Retinal pigment epithelial cell (primary cell): ENCODE results near the gene ZP1.

Experiments
- DNase-seq: peaks from one replicate; pipeline ENCODE4 v3.0.0-alpha.2; 2010; ENCODE audit warnings: low read depth
- H3K4me3 ChIP-seq: 2 replicates; pipeline ENCODE4 v1.5.1; 2011; ENCODE audit warnings: mild to moderate bottlenecking, low read length, control low read depth, moderate library complexity
- CTCF ChIP-seq: conservative IDR thresholded peaks from 2 replicates; pipeline ENCODE4 v1.5.1; 2011; ENCODE audit warnings: low read depth, low read length, control low read depth, inconsistent platforms

Gene ZP1

GRCh38 chr11:60845338-60845737 lies 22.0 kb upstream of the ZP1 start:
- DNase-seq = no peak
- H3K4me3 ChIP-seq = no peak overlapping the region
- no peak for TF ChIP-seq CTCF

GRCh38 chr11:60847281-60847680 lies 20.1 kb upstream of the ZP1 start:
- no peak for TF ChIP-seq CTCF
- DNase-seq = no peak
- H3K4me3 ChIP-seq = no peak overlapping the region

GRCh38 chr11:60847896-60848295 lies 19.4 kb upstream of the ZP1 start:
- no peak for TF ChIP-seq CTCF
- no peak overlapping the region for H3K4me3 ChIP-seq
- no peak for DNase-seq

- no peak for DNase-seq
- no peak for TF ChIP-seq CTCF
- no peak overlapping the region for H3K4me3 ChIP-seq
These were observed 18.6 kb upstream of the ZP1 start for GRCh38 chr11:60848714-60849151.

GRCh38 chr11:60849641-60850520 lies 17.5 kb upstream of the ZP1 start:
- no peak for DNase-seq
- TF ChIP-seq CTCF = no peak
- no peak overlapping the region for H3K4me3 ChIP-seq

- no peak overlapping the region for H3K4me3 ChIP-seq
- no peak for TF ChIP-seq CTCF
- no peak for DNase-seq
These were observed 15.8 kb upstream of the ZP1 start for GRCh38 chr11:60851327-60852104.
